A549 treated with dexamethasone at 1 μM for 4 hours (cell line): ENCODE data around the gene PURB. TPM values are rescaled to one million over a fixed set of nuclear protein-coding genes. Genes with fewer than 3 reads are reported as not detected.

Source experiments
- total RNA-seq: library from RNA; stranded (reverse); fragments of 200-300 nt; extraction: Qiagen RNA extraction; gene quantifications from 5 replicates; pipeline ENCODE4 v1.2.3, GENCODE V29; 2022

The PURB gene
- 11.9 to 16.5 TPM (median 14.5 TPM) in 5 replicates for total RNA-seq

DNA sequence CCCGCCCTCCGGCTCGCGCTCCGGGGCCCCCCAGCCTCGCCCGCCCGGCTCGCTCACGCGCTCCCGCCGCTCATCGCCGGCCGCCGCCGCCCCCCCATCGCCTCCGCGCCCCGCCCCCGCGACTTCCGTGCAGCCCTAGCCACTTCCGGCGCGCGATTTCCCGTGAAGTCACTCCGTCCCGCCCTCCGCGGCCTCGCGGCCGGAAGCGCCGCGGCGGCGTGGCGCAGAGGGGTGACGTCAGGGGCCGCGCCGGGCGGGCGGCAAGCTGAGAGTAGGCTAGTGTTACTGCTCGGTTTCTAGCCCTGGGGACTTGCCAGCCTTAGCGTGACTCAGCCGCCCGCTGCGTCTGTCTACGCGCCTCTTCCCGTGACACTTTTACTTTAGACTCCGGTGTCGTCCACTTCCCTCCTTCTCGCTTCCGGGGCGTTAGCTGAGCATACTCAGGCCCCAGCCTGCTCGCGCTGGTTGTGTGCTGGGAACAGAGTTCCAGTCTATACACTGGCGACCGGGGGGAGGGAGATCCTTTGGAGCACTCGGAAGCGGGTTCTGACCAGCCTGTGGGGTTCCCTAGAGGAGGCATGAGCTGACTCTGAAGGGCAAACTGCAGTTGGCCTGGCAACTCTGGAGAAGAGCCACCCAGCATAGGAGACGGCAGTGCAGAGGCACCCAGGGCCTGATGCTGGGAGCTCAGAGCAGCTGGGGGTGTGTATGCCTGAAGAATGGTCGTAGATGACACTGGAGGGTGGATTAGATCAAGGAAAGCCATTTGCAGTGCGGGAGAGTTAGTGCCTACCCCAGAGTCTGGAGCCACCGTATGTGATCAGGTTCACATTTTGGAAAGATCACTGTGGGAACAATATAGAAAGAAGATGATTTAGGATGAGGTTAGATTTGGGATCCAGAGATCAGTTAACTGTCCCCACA, at the start of gene PURB:
Gene PURB, minus strand, starts transcription at position 137 of the 924 bp plus-strand sequence. CDS start 182 bp downstream, outside the sequence.

DNA sequence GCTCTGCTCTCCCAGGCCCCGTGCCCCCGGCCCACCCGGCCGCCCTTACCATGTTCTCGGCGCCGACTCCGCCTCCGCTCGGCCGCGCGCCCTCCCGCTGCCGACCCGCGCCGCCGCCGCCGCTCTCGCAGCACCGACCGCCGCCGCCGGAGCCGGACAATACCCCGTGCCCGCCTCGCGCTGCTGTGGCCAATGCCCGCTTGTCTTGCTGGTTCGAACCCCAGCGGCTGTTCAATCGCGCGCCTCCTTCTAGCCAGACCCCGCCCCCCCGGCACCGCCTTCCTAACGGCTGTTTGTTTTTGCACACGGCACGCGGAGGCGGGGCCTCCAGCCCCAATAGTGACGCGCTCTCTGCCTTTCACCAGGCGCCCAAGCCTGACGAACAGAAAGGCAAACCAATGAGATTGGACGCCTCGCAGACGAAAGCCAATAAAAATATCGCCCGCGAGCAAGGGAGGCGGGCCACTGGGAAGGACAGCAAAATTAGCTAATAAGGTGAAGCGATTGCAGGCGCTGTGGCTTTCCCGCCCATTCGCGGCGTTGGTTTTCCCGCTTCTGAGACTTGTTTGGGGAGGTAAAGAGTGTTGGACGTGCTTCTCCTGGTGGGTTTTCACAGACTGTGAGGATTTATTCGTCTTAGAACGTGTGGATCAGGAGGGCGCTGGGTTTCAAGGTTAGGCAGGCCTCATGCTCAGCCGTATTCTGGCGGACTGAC, 37.3 kb downstream of the PURB start, which contains the start of gene H2AZ2:
Gene H2AZ2, minus strand, starts transcription at position 168 of the 715 bp plus-strand sequence. Its CDS starts 116 bp downstream, at position 52.

Other genes starting within 250 kb of the PURB start
- gene ZMIZ2, start 136.7 kb downstream of the PURB start, total RNA-seq, result 17.8 to 37.3 TPM (median 33.8 TPM) in 5 replicates
- 4,600 to 6,021 TPM (median 4,808 TPM) in 5 replicates for gene PPIA, start 88.8 kb downstream of the PURB start, total RNA-seq
- 206 to 252 TPM (median 239 TPM) in 5 replicates for gene H2AZ2, start 37.4 kb downstream of the PURB start, total RNA-seq
- 0.14 to 0.33 TPM (median 0.26 TPM) in 5 replicates for gene MYO1G, start 93.5 kb upstream of the PURB start, total RNA-seq
- gene CCM2, start 114.7 kb upstream of the PURB start, total RNA-seq, result 35.3 to 51.2 TPM (median 49.6 TPM) in 5 replicates
- gene NACAD, start 203.4 kb upstream of the PURB start, total RNA-seq, result 0.20 to 0.46 TPM (median 0.28 TPM) in 5 replicates
- 87.5 to 109 TPM (median 102 TPM) in 5 replicates for gene TBRG4, start 226.2 kb upstream of the PURB start, total RNA-seq